ENCODE measurements around the gene PSD4.

Gene PSD4

GRCh38 chr2:113202305-113203216, 28.8 kb downstream of the PSD4 start:
- ATAC-seq = no peak

DNA sequence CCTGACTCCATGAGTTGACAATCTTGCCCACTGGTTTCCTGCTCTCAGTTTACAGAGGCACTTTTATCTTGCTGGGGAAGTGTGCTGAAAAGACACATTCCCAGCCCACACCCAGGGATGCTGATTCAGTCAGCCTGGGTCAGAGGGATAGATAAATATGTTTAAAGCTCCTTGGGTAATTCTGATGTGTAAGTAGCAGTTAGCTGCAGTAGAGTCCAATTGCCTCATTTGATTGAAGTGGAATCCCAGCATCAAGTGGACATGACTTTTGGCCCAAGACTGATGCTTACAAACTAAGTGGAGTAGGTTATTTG, 29.4 kb downstream of the PSD4 start:
- no peak for ATAC-seq
- TF ChIP-seq SNAI2 (CRISPR knock-in tag; IDR thresholded peaks at IDR 0.05) = no peak
- TF ChIP-seq CREB5 (CRISPR knock-in tag; IDR thresholded peaks at IDR 0.05; ENCODE audit: low read depth) = no peak
- TF ChIP-seq ZNF8 (CRISPR knock-in tag; IDR thresholded peaks at IDR 0.05) = no peak
- no peak for TF ChIP-seq PPARA (CRISPR knock-in tag; IDR thresholded peaks at IDR 0.05; ENCODE audit: borderline replicate concordance)
- TF ChIP-seq GLIS3 (CRISPR knock-in tag; IDR thresholded peaks at IDR 0.05) = no peak
- no peak for TF ChIP-seq RARB (CRISPR knock-in tag; IDR thresholded peaks at IDR 0.05)
- TF ChIP-seq ZFP3 (CRISPR knock-in tag; IDR thresholded peaks at IDR 0.05) = no peak
- no peak for TF ChIP-seq ZNF565 (CRISPR knock-in tag; conservative IDR thresholded peaks at IDR 0.05; ENCODE audit: low read depth)
- TF ChIP-seq ISL1 (CRISPR knock-in tag; IDR thresholded peaks at IDR 0.05) = no peak
- no peak for TF ChIP-seq TOX (CRISPR knock-in tag; IDR thresholded peaks at IDR 0.05; ENCODE audit: borderline replicate concordance)
- no peak for TF ChIP-seq ZFP30 (CRISPR knock-in tag; IDR thresholded peaks at IDR 0.05)
- TF ChIP-seq ZNF70 (CRISPR knock-in tag; IDR thresholded peaks at IDR 0.05) = no peak
- TF ChIP-seq CSDC2 (CRISPR knock-in tag; IDR thresholded peaks at IDR 0.05) = no peak
- no peak for TF ChIP-seq ARNTL (CRISPR knock-in tag; IDR thresholded peaks at IDR 0.05; ENCODE audit: borderline replicate concordance, low read depth)
- TF ChIP-seq TCF4 (CRISPR knock-in tag; IDR thresholded peaks at IDR 0.05; ENCODE audit: borderline replicate concordance) = no peak
- no peak for TF ChIP-seq BACH2 (CRISPR knock-in tag; IDR thresholded peaks at IDR 0.05; ENCODE audit: borderline replicate concordance)
- no peak for TF ChIP-seq OSR1 (CRISPR knock-in tag; IDR thresholded peaks at IDR 0.05)

More at GRCh38 chr2:113202305-113203216, 28.8 kb downstream of the PSD4 start:
- TF ChIP-seq, protein P1, sequence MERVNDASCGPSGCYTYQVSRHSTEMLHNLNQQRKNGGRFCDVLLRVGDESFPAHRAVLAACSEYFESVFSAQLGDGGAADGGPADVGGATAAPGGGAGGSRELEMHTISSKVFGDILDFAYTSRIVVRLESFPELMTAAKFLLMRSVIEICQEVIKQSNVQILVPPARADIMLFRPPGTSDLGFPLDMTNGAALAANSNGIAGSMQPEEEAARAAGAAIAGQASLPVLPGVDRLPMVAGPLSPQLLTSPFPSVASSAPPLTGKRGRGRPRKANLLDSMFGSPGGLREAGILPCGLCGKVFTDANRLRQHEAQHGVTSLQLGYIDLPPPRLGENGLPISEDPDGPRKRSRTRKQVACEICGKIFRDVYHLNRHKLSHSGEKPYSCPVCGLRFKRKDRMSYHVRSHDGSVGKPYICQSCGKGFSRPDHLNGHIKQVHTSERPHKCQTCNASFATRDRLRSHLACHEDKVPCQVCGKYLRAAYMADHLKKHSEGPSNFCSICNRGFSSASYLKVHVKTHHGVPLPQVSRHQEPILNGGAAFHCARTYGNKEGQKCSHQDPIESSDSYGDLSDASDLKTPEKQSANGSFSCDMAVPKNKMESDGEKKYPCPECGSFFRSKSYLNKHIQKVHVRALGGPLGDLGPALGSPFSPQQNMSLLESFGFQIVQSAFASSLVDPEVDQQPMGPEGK (CRISPR knock-in tag; IDR thresholded peaks at IDR 0.05; ENCODE audit: borderline replicate concordance) = no peak
- TF ChIP-seq TOX (CRISPR knock-in tag; IDR thresholded peaks at IDR 0.05; ENCODE audit: borderline replicate concordance) (no peak), OSR1 (CRISPR knock-in tag; IDR thresholded peaks at IDR 0.05) (no peak), GLIS3 (CRISPR knock-in tag; IDR thresholded peaks at IDR 0.05) (no peak)

DNA sequence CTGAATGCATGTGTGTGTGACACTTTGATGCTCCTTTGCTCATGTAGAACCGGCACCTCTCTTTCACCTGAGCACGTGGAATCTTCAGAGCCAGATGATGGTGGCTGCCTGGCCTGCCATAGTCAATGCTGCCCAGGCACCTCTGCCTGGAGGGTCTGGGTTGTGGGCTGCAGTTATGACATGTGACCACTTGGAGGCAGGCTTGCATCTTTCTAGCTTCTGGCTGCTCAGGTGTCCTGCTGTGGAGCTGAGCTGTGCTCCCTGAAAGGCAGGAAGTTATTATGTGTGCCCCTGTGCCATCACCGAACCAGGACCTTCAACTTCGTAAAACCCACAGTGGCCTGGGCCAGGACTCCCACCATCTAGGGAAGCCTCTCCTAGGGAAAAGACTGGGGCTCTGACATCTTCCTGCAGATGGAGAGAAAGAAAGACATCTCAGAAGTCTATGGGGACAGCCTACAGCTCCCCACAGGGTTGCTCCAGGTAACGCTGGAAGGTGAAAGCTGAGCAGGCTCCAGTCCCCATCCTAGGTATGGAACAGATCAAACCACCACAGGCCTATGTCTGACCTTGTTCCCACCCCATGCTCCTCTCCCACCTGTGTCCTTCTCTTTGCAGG, 30.2 kb downstream of the PSD4 start:
- ATAC-seq = peak; percentile 85
- TF ChIP-seq BACH2 (CRISPR knock-in tag; IDR thresholded peaks at IDR 0.05; ENCODE audit: borderline replicate concordance) (no peak), ZNF70 (CRISPR knock-in tag; IDR thresholded peaks at IDR 0.05) (no peak), CSRNP3 (CRISPR knock-in tag; IDR thresholded peaks at IDR 0.05) (no peak), ZC3H10 (CRISPR knock-in tag; IDR thresholded peaks at IDR 0.05) (no peak), ARNTL (CRISPR knock-in tag; IDR thresholded peaks at IDR 0.05; ENCODE audit: borderline replicate concordance, low read depth) (no peak), TCF4 (CRISPR knock-in tag; IDR thresholded peaks at IDR 0.05; ENCODE audit: borderline replicate concordance) (no peak)
- TF ChIP-seq, protein P2, sequence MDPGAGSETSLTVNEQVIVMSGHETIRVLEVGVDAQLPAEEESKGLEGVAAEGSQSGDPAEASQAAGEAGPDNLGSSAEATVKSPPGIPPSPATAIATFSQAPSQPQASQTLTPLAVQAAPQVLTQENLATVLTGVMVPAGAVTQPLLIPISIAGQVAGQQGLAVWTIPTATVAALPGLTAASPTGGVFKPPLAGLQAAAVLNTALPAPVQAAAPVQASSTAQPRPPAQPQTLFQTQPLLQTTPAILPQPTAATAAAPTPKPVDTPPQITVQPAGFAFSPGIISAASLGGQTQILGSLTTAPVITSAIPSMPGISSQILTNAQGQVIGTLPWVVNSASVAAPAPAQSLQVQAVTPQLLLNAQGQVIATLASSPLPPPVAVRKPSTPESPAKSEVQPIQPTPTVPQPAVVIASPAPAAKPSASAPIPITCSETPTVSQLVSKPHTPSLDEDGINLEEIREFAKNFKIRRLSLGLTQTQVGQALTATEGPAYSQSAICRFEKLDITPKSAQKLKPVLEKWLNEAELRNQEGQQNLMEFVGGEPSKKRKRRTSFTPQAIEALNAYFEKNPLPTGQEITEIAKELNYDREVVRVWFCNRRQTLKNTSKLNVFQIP (CRISPR knock-in tag; IDR thresholded peaks at IDR 0.05; ENCODE audit: borderline replicate concordance, low read depth) = no peak
- TF ChIP-seq, protein P1 (CRISPR knock-in tag; IDR thresholded peaks at IDR 0.05; ENCODE audit: borderline replicate concordance) = no peak

Data from SK-N-SH treated with all-trans-retinoic acid at 6 μM for 48 hours (cell line).